Activated CD8-positive, alpha-beta T cell treated with anti-CD3 and anti-CD28 coated beads, Interleukin-2, amount 10 ng/mL, durations not matched to agents 7 days and 5 days (primary cell): ENCODE results near the gene HS3ST2. TPM values are rescaled to one million over a fixed set of nuclear protein-coding genes. Genes with fewer than 3 reads are reported as not detected.
A peak's percentile ranks its signal among the peaks of the same experiment; 100 is the strongest.
"Not testable (repeated sequence)": the region's sequence is repeated elsewhere in the genome, so short reads cannot be mapped to it uniquely, and the experiment has no call there.

Experiments
- ATAC-seq: fragments of 150-1000 bp; cut with Tn5 transposase; one replicate; pipeline ENCODE4 v1.10.0; 2021; ENCODE audit warnings: moderate library complexity
- CTCF ChIA-PET: fragments of 350-600 bp; sonication (Branson Sonifier 250); formaldehyde crosslinking; loops from one replicate; lab custom pipeline; 2021; ENCODE audit warnings: antibody characterized with exemption; lab: Charles Lee
- POLR2A ChIA-PET: fragments of 350-600 bp; sonication (Branson Sonifier 250); formaldehyde crosslinking; loops from one replicate; lab custom pipeline; 2021; ENCODE audit warnings: antibody characterized with exemption; lab: Charles Lee
- DNase-seq: peaks from one replicate; pipeline ENCODE4 v3.0.0-alpha.2; 2020
- H3K27ac Mint-ChIP-seq: one replicate; pipeline ENCODE4 v1.8.0; 2021; ENCODE audit warnings: mild to moderate bottlenecking, mixed read lengths
- H3K27me3 Mint-ChIP-seq: one replicate; pipeline ENCODE4 v1.8.0; 2021; ENCODE audit warnings: low read depth, mixed read lengths
- H3K36me3 Mint-ChIP-seq: one replicate; pipeline ENCODE4 v1.8.0; 2021; ENCODE audit warnings: low read depth, mixed read lengths
- H3K4me1 Mint-ChIP-seq: one replicate; pipeline ENCODE4 v1.8.0; 2021; ENCODE audit warnings: low read depth, mixed read lengths
- H3K4me3 Mint-ChIP-seq: one replicate; pipeline ENCODE4 v1.8.0; 2021; ENCODE audit warnings: mild to moderate bottlenecking, mixed read lengths
- H3K9me3 Mint-ChIP-seq: one replicate; pipeline ENCODE4 v1.8.0; 2022; ENCODE audit warnings: mixed read lengths; ENCODE audit not compliant: insufficient read depth
- total RNA-seq, 2 experiments: library from RNA; stranded (reverse); gene quantifications; one replicate each; pipeline ENCODE4 v1.2.3, GENCODE V29; 2021

The HS3ST2 gene
- total RNA-seq, 2 experiments from 2014 or later, result not detected

- ATAC-seq, result no peak
- Mint-ChIP-seq H3K4me1 (no peaks in the 10 kb centered on the region), H3K27me3 (peaks cover 2% of the 10 kb centered on the region), H3K36me3 (no peaks in the 10 kb centered on the region), H3K27ac (no peak overlapping the region), H3K9me3 (no peaks in the 10 kb centered on the region), H3K4me3 (no peak overlapping the region)
- DNase-seq, result no peak
- CTCF ChIA-PET, result no interaction called here
- POLR2A ChIA-PET, result no interaction called here
Observed at GRCh38 chr16:22888791-22889190, 74.8 kb downstream of the HS3ST2 start.

- no peaks in the 10 kb centered on the region for H3K4me1 Mint-ChIP-seq
- peaks cover 2% of the 10 kb centered on the region for H3K27me3 Mint-ChIP-seq
- ChIA-PET CTCF (interaction anchor here (0.9 kb wide), 1 partner anchor 545 kb away, joined by 4 read pairs; no protein-coding TSS in a partner anchor), POLR2A (no interaction called here)
- H3K4me3 Mint-ChIP-seq, result no peak overlapping the region
- no peaks in the 10 kb centered on the region for H3K36me3 Mint-ChIP-seq
- ATAC-seq (no peak), DNase-seq (no peak)
- H3K27ac Mint-ChIP-seq, result no peak overlapping the region
- H3K9me3 Mint-ChIP-seq, result no peaks in the 10 kb centered on the region
Observed at GRCh38 chr16:22890976-22891375, 77.0 kb downstream of the HS3ST2 start.

GRCh38 chr16:22897184-22897583, 83.2 kb downstream of the HS3ST2 start:
- no peak for ATAC-seq
- Mint-ChIP-seq H3K4me1 (no peaks in the 10 kb centered on the region), H3K27ac (no peak overlapping the region), H3K4me3 (no peak overlapping the region), H3K9me3 (no peaks in the 10 kb centered on the region), H3K36me3 (no peaks in the 10 kb centered on the region), H3K27me3 (peaks cover 2% of the 10 kb centered on the region)
- ChIA-PET CTCF (no interaction called here), POLR2A (no interaction called here)
- DNase-seq, result no peak

DNA sequence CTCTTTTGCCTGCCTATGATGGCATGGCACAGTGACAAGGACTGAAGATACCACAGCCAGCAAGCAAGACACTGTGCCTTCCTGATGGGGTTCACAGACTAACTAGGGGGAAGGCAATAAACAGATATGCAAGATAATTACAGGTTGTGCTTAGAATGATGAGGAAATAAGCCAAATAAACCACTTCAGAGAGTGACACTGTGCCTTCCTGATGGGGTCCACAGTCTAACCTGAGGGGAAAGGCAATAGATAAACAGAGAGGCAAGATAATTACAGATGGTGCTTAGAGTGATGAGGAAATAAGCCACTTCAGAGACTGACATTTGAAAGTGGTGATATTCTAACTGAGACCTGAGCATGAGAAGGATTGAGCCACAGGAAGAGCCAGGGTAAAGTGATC, 84.2 kb downstream of the HS3ST2 start:
- ChIA-PET CTCF (interaction anchor here (0.6 to 1.3 kb wide), 5 partner anchors 8 to 561 kb away, joined by 3 to 11 read pairs (median 3); no protein-coding TSS in a partner anchor), POLR2A (no interaction called here)
- Mint-ChIP-seq H3K9me3 (no peaks in the 10 kb centered on the region), H3K4me3 (no peak overlapping the region), H3K27me3 (peaks cover 2% of the 10 kb centered on the region), H3K4me1 (no peaks in the 10 kb centered on the region), H3K36me3 (no peaks in the 10 kb centered on the region), H3K27ac (no peak overlapping the region)
- ATAC-seq (no peak), DNase-seq (no peak)

DNA sequence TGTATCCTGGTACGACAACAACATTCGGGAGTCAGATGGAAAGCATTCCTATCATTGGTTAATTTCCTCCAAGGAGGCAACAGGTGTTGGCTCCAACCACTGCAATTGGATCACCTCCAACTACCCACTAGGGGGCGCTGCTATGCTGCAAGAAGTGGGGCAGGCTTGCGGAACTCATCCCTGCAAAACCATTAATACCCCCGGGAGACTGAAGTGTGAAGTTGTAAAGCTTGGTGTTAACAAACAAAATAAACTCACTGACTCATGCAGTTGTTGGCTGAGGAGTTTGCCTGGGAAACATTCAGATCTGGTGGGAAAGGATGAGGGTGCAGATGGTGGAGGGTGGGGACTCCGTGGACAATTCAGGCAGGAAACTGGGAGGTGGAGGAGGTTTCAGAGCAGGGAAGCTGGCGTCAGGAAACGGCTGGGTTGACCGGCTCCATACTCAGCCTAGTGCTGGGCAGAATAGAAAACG, 84.9 kb downstream of the HS3ST2 start:
- Mint-ChIP-seq H3K4me1 (no peaks in the 10 kb centered on the region), H3K9me3 (no peaks in the 10 kb centered on the region), H3K27ac (no peak overlapping the region), H3K36me3 (no peaks in the 10 kb centered on the region), H3K27me3 (peaks cover 2% of the 10 kb centered on the region), H3K4me3 (no peak overlapping the region)
- ChIA-PET CTCF (interaction anchor here (0.6 to 1.3 kb wide), 6 partner anchors 9 to 560 kb away, joined by 3 to 11 read pairs (median 4); no protein-coding TSS in a partner anchor), POLR2A (no interaction called here)
- ATAC-seq, result no peak
- peak; percentile 72 for DNase-seq

DNA sequence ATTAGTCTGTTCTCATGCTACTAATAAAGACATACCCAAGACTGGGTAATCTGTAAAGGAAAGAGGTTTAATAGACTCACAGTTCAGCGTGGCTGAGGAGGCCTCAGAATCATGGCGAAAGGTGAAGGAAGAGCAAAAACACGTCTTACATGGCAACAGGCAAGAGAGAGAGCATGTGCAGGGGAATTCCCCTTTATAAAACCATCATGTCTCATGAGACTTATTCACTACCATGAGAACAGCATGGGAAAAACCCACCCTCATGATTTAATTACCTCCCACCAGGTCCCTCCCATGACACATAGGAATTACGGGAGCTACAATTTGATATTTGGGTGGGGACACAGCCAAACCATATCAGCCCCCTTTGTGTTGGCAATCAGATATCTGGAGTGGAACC, 85.6 kb downstream of the HS3ST2 start:
- H3K4me1 Mint-ChIP-seq, ATAC-seq, H3K27ac Mint-ChIP-seq, H3K4me3 Mint-ChIP-seq, POLR2A ChIA-PET, H3K27me3 Mint-ChIP-seq, DNase-seq, H3K36me3 Mint-ChIP-seq, H3K9me3 Mint-ChIP-seq: not testable (repeated sequence)
- CTCF ChIA-PET, result interaction anchor here (0.6 to 1.3 kb wide), 5 partner anchors 47 to 559 kb away, joined by 3 to 11 read pairs (median 3); no protein-coding TSS in a partner anchor

DNA sequence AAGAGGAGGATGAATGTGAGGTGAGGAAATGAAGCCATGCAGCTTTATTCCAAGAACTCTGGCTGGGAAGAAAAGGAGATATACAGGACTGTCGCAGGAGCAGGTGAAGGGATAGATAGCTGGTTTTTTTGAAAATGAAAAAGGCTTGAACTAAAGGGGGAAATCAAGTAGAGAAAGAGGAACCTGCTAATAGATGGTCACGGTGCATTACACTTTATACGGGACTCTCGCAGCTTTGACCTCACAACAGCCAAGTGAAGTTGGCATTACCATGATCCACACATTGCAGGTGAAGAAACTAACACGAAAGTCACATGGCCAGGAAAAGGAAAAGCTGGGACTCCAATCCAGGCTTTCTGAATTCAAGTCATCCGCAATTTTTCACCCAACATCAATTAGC, 86.9 kb downstream of the HS3ST2 start:
- CTCF ChIA-PET, result no interaction called here
- peaks cover 2% of the 10 kb centered on the region for H3K27me3 Mint-ChIP-seq
- no peaks in the 10 kb centered on the region for H3K4me1 Mint-ChIP-seq
- no peaks in the 10 kb centered on the region for H3K36me3 Mint-ChIP-seq
- ATAC-seq (no peak), DNase-seq (no peak)
- H3K4me3 Mint-ChIP-seq, result no peak overlapping the region
- H3K27ac Mint-ChIP-seq, result no peak overlapping the region
- no peaks in the 10 kb centered on the region for H3K9me3 Mint-ChIP-seq
- POLR2A ChIA-PET, result no interaction called here

DNA sequence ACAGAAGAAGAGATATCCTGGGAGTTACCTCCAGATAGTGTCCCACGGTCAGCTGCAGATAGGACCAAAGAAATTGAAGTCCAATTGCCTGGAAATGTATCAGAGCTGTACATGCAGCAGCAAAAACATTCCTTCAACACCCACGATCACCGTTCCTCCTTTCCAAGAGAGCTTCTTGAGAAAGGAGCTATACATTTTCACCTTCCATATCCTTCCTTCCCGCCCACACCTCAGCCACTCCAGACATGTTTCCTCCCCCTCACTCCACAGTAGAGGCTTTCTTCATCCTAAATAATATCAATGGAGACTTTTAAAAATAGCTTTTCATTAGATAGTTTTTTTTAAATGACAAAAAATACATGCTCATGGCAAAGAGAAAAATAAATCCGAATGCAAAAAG, 87.6 kb downstream of the HS3ST2 start:
- no peaks in the 10 kb centered on the region for H3K4me1 Mint-ChIP-seq
- CTCF ChIA-PET, result no interaction called here
- POLR2A ChIA-PET, result no interaction called here

DNA sequence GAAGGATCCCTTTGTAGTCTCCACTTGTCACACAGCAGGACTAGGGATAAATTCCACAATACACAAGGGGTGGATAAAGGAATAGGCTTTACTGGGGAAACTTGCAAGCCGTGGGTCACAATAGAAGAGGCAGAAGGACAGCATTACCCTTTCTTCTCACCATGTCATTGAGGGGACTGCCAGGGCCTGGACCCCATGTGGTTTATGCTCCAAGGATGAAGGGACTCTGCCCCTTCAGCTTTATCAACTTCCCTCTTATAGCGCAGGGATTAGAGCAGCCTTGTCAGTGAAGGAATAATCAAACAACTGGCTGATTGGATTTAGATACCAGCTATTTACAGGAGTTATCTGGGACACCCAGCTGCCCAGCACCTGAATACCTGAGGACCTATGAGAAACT, 89.8 kb downstream of the HS3ST2 start:
- DNase-seq, result no peak
- Mint-ChIP-seq H3K4me3 (no peak overlapping the region), H3K36me3 (no peaks in the 10 kb centered on the region), H3K4me1 (no peaks in the 10 kb centered on the region), H3K27me3 (peaks cover 5% of the 10 kb centered on the region), H3K27ac (no peak overlapping the region), H3K9me3 (no peaks in the 10 kb centered on the region)
- no peak for ATAC-seq
- POLR2A ChIA-PET, result no interaction called here
- CTCF ChIA-PET, result no interaction called here

More for the DNA sequence above, 87.6 kb downstream of the HS3ST2 start:
- DNase-seq (no peak), ATAC-seq (no peak)
- Mint-ChIP-seq H3K36me3 (no peaks in the 10 kb centered on the region), H3K4me3 (no peak overlapping the region), H3K27me3 (peaks cover 2% of the 10 kb centered on the region), H3K9me3 (no peaks in the 10 kb centered on the region), H3K27ac (no peak overlapping the region)

DNA sequence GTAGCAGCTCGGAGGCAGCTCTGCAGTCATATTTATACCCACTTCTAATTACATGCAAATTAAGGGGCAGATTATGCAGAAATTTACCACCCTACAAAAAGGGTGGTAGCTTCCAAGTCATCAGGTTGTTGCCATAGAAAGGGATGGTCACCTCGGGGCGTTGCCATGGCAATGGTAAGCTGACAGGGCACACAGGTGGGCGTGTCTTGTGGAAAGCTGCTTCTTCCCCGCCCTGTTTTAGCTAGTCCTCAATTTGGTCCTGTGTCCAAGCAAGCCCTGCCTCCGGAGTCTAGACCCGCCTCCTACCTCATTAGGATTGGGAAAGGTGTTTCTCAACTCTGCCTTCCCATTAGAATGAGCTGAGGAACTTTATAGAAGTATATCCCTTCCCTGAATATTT, 98.7 kb downstream of the HS3ST2 start:
- H3K9me3 Mint-ChIP-seq, result no peaks in the 10 kb centered on the region
- CTCF ChIA-PET, result no interaction called here
- H3K27me3 Mint-ChIP-seq, result no peaks in the 10 kb centered on the region

GRCh38 chr16:22915003-22915402, 101.0 kb downstream of the HS3ST2 start:
- ATAC-seq (no peak), DNase-seq (no peak)
- H3K27ac Mint-ChIP-seq, result no peak overlapping the region
- no peaks in the 10 kb centered on the region for H3K4me1 Mint-ChIP-seq
- no peaks in the 10 kb centered on the region for H3K9me3 Mint-ChIP-seq
- no peaks in the 10 kb centered on the region for H3K36me3 Mint-ChIP-seq
- POLR2A ChIA-PET, result no interaction called here
- CTCF ChIA-PET, result no interaction called here
- H3K4me3 Mint-ChIP-seq, result no peak overlapping the region
- H3K27me3 Mint-ChIP-seq, result peaks cover 2% of the 10 kb centered on the region

More for the DNA sequence above, 98.7 kb downstream of the HS3ST2 start:
- Mint-ChIP-seq H3K36me3 (no peaks in the 10 kb centered on the region), H3K4me1 (no peaks in the 10 kb centered on the region), H3K27ac (no peak overlapping the region), H3K4me3 (no peak overlapping the region)
- no peak for ATAC-seq
- no peak for DNase-seq
- POLR2A ChIA-PET, result no interaction called here

DNA sequence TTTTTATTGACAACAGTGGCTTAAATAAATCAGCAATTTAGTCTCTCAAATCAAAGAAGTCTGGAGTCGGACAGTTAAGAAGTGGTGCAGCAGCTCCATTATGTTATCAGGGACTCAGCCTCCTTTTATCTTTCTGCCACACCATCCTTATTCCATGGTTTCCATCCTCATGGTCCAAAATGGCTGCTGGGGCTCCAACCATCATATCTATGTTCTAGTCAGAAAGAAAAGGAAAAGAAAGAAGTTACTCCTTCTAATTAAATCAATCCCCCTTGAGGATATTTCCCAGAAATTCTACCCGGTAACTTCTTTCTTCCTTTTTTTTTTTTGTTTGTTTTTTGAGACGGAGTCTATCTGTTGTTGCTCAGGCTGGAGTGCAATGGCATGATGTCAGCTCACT, 109.5 kb downstream of the HS3ST2 start:
- peaks cover 8% of the 10 kb centered on the region for H3K27me3 Mint-ChIP-seq
- CTCF ChIA-PET, result no interaction called here
- POLR2A ChIA-PET, result no interaction called here
- H3K4me1 Mint-ChIP-seq, result no peaks in the 10 kb centered on the region
- no peak overlapping the region for H3K27ac Mint-ChIP-seq
- ATAC-seq (no peak), DNase-seq (no peak)
- no peak overlapping the region for H3K4me3 Mint-ChIP-seq
- H3K36me3 Mint-ChIP-seq, result no peaks in the 10 kb centered on the region
- H3K9me3 Mint-ChIP-seq, result no peaks in the 10 kb centered on the region

DNA sequence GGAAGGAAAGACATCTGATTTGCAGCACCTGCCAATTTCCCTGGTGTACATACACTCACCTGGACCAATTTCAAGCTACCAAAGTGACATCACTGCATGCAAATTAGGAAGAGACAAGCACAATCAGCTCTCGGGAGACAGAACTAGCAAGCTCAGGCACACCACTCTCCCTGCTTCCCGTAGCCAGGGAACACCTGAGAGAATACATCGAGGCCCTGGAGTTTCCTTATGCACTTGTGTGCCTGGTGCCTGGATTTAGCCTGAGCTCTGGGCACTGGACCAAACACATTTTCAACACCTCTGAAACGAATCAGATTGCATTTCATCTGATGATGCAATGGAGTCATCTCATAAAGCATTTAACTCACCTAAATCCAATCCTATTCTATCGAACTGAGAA, 110.5 kb downstream of the HS3ST2 start:
- CTCF ChIA-PET, result interaction anchor here (0.6 kb wide), 1 partner anchor 220 kb away, joined by 3 read pairs; no protein-coding TSS in a partner anchor
- Mint-ChIP-seq H3K36me3 (no peaks in the 10 kb centered on the region), H3K4me1 (no peaks in the 10 kb centered on the region), H3K4me3 (no peak overlapping the region), H3K9me3 (no peaks in the 10 kb centered on the region), H3K27me3 (peaks cover 6% of the 10 kb centered on the region), H3K27ac (no peak overlapping the region)
- POLR2A ChIA-PET, result no interaction called here
- DNase-seq (no peak), ATAC-seq (no peak)
